IMR-90 (cell line): ENCODE data around the gene STAU1. TPM values are rescaled to one million over a fixed set of nuclear protein-coding genes. Genes with fewer than 3 reads are reported as not detected.

Experiments used
- ATAC-seq: fragments of 200-7000 bp; cut with Tn5 transposase; 2 replicates; pipeline ENCODE4 v1.9.1; 2020; ENCODE audit warnings: low read depth, mild to moderate bottlenecking, moderate library complexity
- BruUV-seq: library from RNA; stranded (reverse); fragments of 400-500 nt; replicated peaks from 2 replicates; lab custom pipeline; 2021; lab: Mats Ljungman, UMichigan
- CTCF ChIA-PET: fragments of 300-600 bp; formaldehyde crosslinking; extraction: SDS; loops from one replicate; lab custom pipeline; 2021; ENCODE audit warnings: antibody characterized with exemption; lab: Yijun Ruan, JAX
- POLR2A ChIA-PET: fragments of 300-600 bp; sonication (Branson Sonifier 250); formaldehyde crosslinking; loops from one replicate; lab custom pipeline; 2022; ENCODE audit warnings: antibody characterized with exemption; ENCODE audit not compliant: unreplicated experiment; lab: Charles Lee
- DNase-seq: peaks from one replicate; pipeline ENCODE4 v3.0.0; 2013
- H2AFZ ChIP-seq: replicated peaks from 2 replicates; pipeline ENCODE3; 2013; ENCODE audit warnings: low read length, mild to moderate bottlenecking; ENCODE audit not compliant: poor library complexity
- H2AK5ac ChIP-seq: 2 replicates; pipeline ENCODE4 v1.6.1; 2013; ENCODE audit warnings: low read depth, low read length, inconsistent platforms
- H2AK9ac ChIP-seq: replicated peaks from 2 replicates; pipeline ENCODE3; 2013; ENCODE audit warnings: mild to moderate bottlenecking, low read depth, low read length, moderate library complexity; ENCODE audit not compliant: poor library complexity
- H2BK120ac ChIP-seq: 2 replicates; pipeline ENCODE4 v1.6.1; 2013; ENCODE audit warnings: low read depth, low read length, inconsistent platforms
- H2BK15ac ChIP-seq: 3 replicates; pipeline ENCODE4 v1.6.1; 2013; ENCODE audit warnings: low read depth, low read length, inconsistent platforms
- H2BK20ac ChIP-seq: 2 replicates; pipeline ENCODE4 v1.6.1; 2013; ENCODE audit warnings: low read depth, mild to moderate bottlenecking, inconsistent platforms, low read length, moderate library complexity
- H2BK5ac ChIP-seq: 2 replicates; pipeline ENCODE4 v1.6.1; 2013; ENCODE audit warnings: mild to moderate bottlenecking, low read depth, low read length, inconsistent platforms; ENCODE audit not compliant: poor library complexity, severe bottlenecking
- H3K14ac ChIP-seq: replicated peaks from 2 replicates; pipeline ENCODE4 v1.6.1; 2013; ENCODE audit warnings: low read depth, low read length, inconsistent platforms
- H3K18ac ChIP-seq: 2 replicates; pipeline ENCODE4 v1.6.1; 2013; ENCODE audit warnings: low read depth, low read length, control low read depth
- H3K23ac ChIP-seq: 2 replicates; pipeline ENCODE4 v1.6.1; 2013; ENCODE audit warnings: low read depth, low read length, inconsistent platforms
- H3K27ac ChIP-seq: 2 replicates; pipeline ENCODE4 v1.5.1; 2013; ENCODE audit warnings: mild to moderate bottlenecking, control low read depth, low read length; ENCODE audit not compliant: insufficient read depth
- H3K27me3 ChIP-seq: 2 replicates; pipeline ENCODE4 v1.6.1; 2013; ENCODE audit warnings: low read length; ENCODE audit not compliant: control insufficient read depth, insufficient read depth
- H3K36me3 ChIP-seq: 2 replicates; pipeline ENCODE4 v1.6.1; 2013; ENCODE audit warnings: low read length, mixed read lengths; ENCODE audit not compliant: control insufficient read depth, insufficient read depth
- H3K4ac ChIP-seq: 2 replicates; pipeline ENCODE4 v1.6.1; 2013; ENCODE audit warnings: low read depth, low read length, inconsistent platforms
- H3K4me1 ChIP-seq: 2 replicates; pipeline ENCODE4 v1.6.1; 2013; ENCODE audit warnings: low read length, mixed read lengths; ENCODE audit not compliant: control insufficient read depth, insufficient read depth
- H3K4me2 ChIP-seq: 2 replicates; pipeline ENCODE4 v1.6.1; 2013; ENCODE audit warnings: low read depth, mild to moderate bottlenecking, control low read depth, low read length, moderate library complexity
- H3K4me3 ChIP-seq: 2 replicates; pipeline ENCODE4 v1.5.1; 2013; ENCODE audit warnings: low read depth, mild to moderate bottlenecking, control low read depth, low read length, moderate library complexity; ENCODE audit not compliant: insufficient read depth
- H3K56ac ChIP-seq: 2 replicates; pipeline ENCODE4 v1.6.1; 2013; ENCODE audit warnings: low read length, inconsistent platforms; ENCODE audit not compliant: insufficient read depth; ENCODE audit errors: extremely low read depth
- H3K79me1 ChIP-seq, 2 experiments: 2 replicates each; pipeline ENCODE4 v1.6.1; 2013; ENCODE audit warnings: low read length in 2 of 2, inconsistent platforms in 1 of 2, low read depth in 1 of 2
- H3K9ac ChIP-seq: 2 replicates; pipeline ENCODE4 v1.6.1; 2013; ENCODE audit warnings: low read depth, low read length, control low read depth
- H3K9me1 ChIP-seq: 2 replicates; pipeline ENCODE4 v1.6.1; 2013; ENCODE audit warnings: low read length, inconsistent platforms; ENCODE audit not compliant: insufficient read depth
- H3K9me3 ChIP-seq: 2 replicates; pipeline ENCODE4 v1.6.1; 2013; ENCODE audit warnings: low read length; ENCODE audit not compliant: control insufficient read depth, insufficient read depth
- H4K20me1 ChIP-seq: 2 replicates; pipeline ENCODE4 v1.6.1; 2013; ENCODE audit warnings: low read length, inconsistent platforms; ENCODE audit not compliant: insufficient read depth
- H4K5ac ChIP-seq: 2 replicates; pipeline ENCODE4 v1.6.1; 2013; ENCODE audit warnings: mild to moderate bottlenecking, low read depth, low read length, control low read depth
- H4K8ac ChIP-seq, 2 experiments: 2 replicates each; pipeline ENCODE4 v1.6.1; 2013; ENCODE audit warnings: low read depth in 2 of 2, low read length in 2 of 2, control low read depth in 1 of 2, inconsistent platforms in 1 of 2
- H4K91ac ChIP-seq: 2 replicates; pipeline ENCODE4 v1.6.1; 2013; ENCODE audit warnings: low read depth, low read length, inconsistent platforms; ENCODE audit not compliant: insufficient read depth
- CEBPB ChIP-seq: IDR thresholded peaks from 2 replicates; pipeline ENCODE4 v1.6.1; 2012; ENCODE audit warnings: low read depth, low read length, improper control_type of control experiment
- CTCF ChIP-seq: conservative IDR thresholded peaks from 2 replicates; pipeline ENCODE4 v1.5.1; 2012; ENCODE audit warnings: mild to moderate bottlenecking, low read depth, low read length, improper control_type of control experiment
- FOS ChIP-seq: fragments of 150-350 bp; IDR thresholded peaks from 2 replicates; pipeline ENCODE4 v1.6.1; 2016; ENCODE audit warnings: low read depth, low read length
- MAFK ChIP-seq: IDR thresholded peaks from 2 replicates; pipeline ENCODE4 v1.6.1; 2012; ENCODE audit warnings: low read depth, low read length, improper control_type of control experiment
- MXI1 ChIP-seq: IDR thresholded peaks from 2 replicates; pipeline ENCODE4 v1.6.1; 2012; ENCODE audit warnings: low read depth, mild to moderate bottlenecking, low read length, moderate library complexity, borderline replicate concordance
- NFE2L2 ChIP-seq: fragments of 150-350 bp; IDR thresholded peaks from 2 replicates; pipeline ENCODE4 v1.6.1; 2016; ENCODE audit warnings: low read depth, mild to moderate bottlenecking, low read length
- POLR2A ChIP-seq: IDR thresholded peaks from 2 replicates; pipeline ENCODE4 v1.6.1; 2012; ENCODE audit warnings: mild to moderate bottlenecking, low read depth, low read length
- RCOR1 ChIP-seq: IDR thresholded peaks from 2 replicates; pipeline ENCODE4 v1.6.1; 2012; ENCODE audit warnings: mild to moderate bottlenecking, low read length, improper control_type of control experiment; ENCODE audit not compliant: insufficient replicate concordance
- RFX5 ChIP-seq: IDR thresholded peaks from 2 replicates; pipeline ENCODE4 v1.8.0; 2012; ENCODE audit warnings: low read depth, mild to moderate bottlenecking, low read length, moderate library complexity
- SMC3 ChIP-seq: fragments of 150-350 bp; IDR thresholded peaks from 2 replicates; pipeline ENCODE4 v1.6.1; 2016; ENCODE audit warnings: low read depth, mild to moderate bottlenecking, antibody characterized with exemption, low read length, moderate library complexity
- WGBS, 2 experiments: methylation state at CpG; one replicate each; pipeline versions ENCODE4 v1.1.5 to v1.1.7; 2013; ENCODE audit warnings: missing lambda C conversion rate in 2 of 2; ENCODE audit not compliant: insufficient read length in 1 of 2; ENCODE audit errors: extremely low coverage in 2 of 2; 5-methylcytosine and 5-hydroxymethylcytosine counted together
- dilution Hi-C: fragments of 300-500 bp; cut with HindIII; formaldehyde crosslinking; loops from one replicate; pipeline ENCODE4 v1.14.3; 2018; ENCODE audit warnings: low sequenced_read_pairs; ENCODE audit not compliant: unreplicated experiment
- in situ Hi-C: fragments of 300-500 bp; cut with MboI; formaldehyde crosslinking; loops from 3 replicates; pipeline ENCODE4 v1.14.3; 2019; ENCODE audit warnings: low sequenced_read_pairs, inconsistent platforms, mixed read lengths
- intact Hi-C: fragments of 100-400 bp; cut with micrococcal nuclease; formaldehyde crosslinking; loops from 2 replicates; pipeline ENCODE4 v1.10.0; 2022
- polyA plus RNA-seq, 3 experiments: library from polyadenylated mRNA; depleted of rRNA; stranded (reverse); fragments of >200 nt; gene quantifications; 2 replicates each; pipeline ENCODE4 v1.2.3, GENCODE V29; 2012; ENCODE audit warnings: low replicate concordance in 1 of 3
- total RNA-seq: library from RNA; depleted of rRNA; stranded (reverse); fragments of >200 nt; gene quantifications from 2 replicates; pipeline ENCODE4 v1.2.3, GENCODE V29; 2012
- TF ChIP-seq, protein P1 (sequence below): fragments of 150-350 bp; IDR thresholded peaks from 2 replicates; pipeline ENCODE4 v1.6.1; 2016; ENCODE audit warnings: low read depth, mild to moderate bottlenecking, low read length, moderate library complexity, borderline replicate concordance
- TF ChIP-seq, protein P2 (sequence below): fragments of 150-350 bp; IDR thresholded peaks from 2 replicates; pipeline ENCODE4 v1.6.1; 2017; ENCODE audit warnings: mild to moderate bottlenecking, antibody characterized with exemption, low read length, low read depth

STAU1 gene
- total and polyA plus RNA-seq, 2 of the 4 experiments (the other 2 are of a cell fraction) = 35.3 to 50.3 TPM

DNA sequence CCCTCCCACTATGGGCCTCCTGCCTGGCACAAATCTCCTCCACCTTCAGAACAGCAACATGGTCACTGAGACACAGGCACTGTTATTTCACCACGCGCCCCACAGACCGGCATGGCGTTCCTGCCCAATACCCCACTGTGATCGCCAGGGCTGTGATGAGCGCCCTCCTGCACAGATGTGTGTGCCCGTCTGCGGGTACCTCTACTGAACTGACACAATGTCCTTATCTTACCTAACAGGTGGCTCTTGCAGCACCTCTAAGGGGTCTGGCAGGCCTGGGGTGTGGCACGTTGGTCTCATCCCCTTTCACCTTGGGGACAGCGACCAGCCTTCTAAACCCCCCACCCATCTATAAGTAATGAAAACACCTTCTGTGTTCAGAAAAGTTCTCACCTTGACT, 64.2 kb downstream of the STAU1 start:
- no peaks in the 10 kb centered on the region for H3K4me1 ChIP-seq
- H3K4me2 ChIP-seq = no peak overlapping the region
- H3K9me1 ChIP-seq = peaks cover 3% of the 10 kb centered on the region; the same call in 1 of the 2 replicates
- in situ Hi-C loops (no loop called here), intact Hi-C loops (no loop called here), dilution Hi-C loops (no loop called here)
- H3K14ac ChIP-seq = no peak overlapping the region
- no peak overlapping the region for H2BK20ac ChIP-seq
- ATAC-seq (no peak), DNase-seq (no peak)
- TF ChIP-seq MAFK (no peak), POLR2A (no peak), CTCF (no peak), RFX5 (no peak), RCOR1 (no peak), NFE2L2 (no peak), CEBPB (no peak), MXI1 (no peak), FOS (no peak), SMC3 (no peak)
- TF ChIP-seq, protein P1, sequence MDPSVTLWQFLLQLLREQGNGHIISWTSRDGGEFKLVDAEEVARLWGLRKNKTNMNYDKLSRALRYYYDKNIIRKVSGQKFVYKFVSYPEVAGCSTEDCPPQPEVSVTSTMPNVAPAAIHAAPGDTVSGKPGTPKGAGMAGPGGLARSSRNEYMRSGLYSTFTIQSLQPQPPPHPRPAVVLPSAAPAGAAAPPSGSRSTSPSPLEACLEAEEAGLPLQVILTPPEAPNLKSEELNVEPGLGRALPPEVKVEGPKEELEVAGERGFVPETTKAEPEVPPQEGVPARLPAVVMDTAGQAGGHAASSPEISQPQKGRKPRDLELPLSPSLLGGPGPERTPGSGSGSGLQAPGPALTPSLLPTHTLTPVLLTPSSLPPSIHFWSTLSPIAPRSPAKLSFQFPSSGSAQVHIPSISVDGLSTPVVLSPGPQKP = no peak
- TF ChIP-seq, protein P2, sequence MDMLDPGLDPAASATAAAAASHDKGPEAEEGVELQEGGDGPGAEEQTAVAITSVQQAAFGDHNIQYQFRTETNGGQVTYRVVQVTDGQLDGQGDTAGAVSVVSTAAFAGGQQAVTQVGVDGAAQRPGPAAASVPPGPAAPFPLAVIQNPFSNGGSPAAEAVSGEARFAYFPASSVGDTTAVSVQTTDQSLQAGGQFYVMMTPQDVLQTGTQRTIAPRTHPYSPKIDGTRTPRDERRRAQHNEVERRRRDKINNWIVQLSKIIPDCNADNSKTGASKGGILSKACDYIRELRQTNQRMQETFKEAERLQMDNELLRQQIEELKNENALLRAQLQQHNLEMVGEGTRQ = no peak
- H2AFZ ChIP-seq = no peak overlapping the region
- H3K9me3 ChIP-seq = no peaks in the 10 kb centered on the region
- H3K4me3 ChIP-seq = no peak overlapping the region
- H3K27me3 ChIP-seq = no peaks in the 10 kb centered on the region
- ChIA-PET CTCF (no interaction called here), POLR2A (no interaction called here)
- no peak overlapping the region for H2BK15ac ChIP-seq
- no peaks in the 10 kb centered on the region for H4K20me1 ChIP-seq
- H3K18ac ChIP-seq = no peak overlapping the region
- H4K91ac ChIP-seq = no peak overlapping the region
- no peak overlapping the region for H3K27ac ChIP-seq
- no peak overlapping the region for H3K56ac ChIP-seq
- H3K36me3 ChIP-seq = peaks cover 35% of the 10 kb centered on the region
- BruUV-seq = no TSS peak
- no peak overlapping the region for H4K5ac ChIP-seq
- H2AK5ac ChIP-seq = no peak overlapping the region
- WGBS, 2 experiments = 92% methylated on average over 7 of the region's 10 CpGs; no CpG with 5 or more reads in 1 of the 2 experiments
- H3K4ac ChIP-seq = no peak overlapping the region
- no peak overlapping the region for H2BK120ac ChIP-seq
- no peak overlapping the region for H2BK5ac ChIP-seq
- peaks cover 17 to 22% of the 10 kb centered on the region in 2 experiments for H3K79me1 ChIP-seq
- H3K23ac ChIP-seq = no peak overlapping the region
- H2AK9ac ChIP-seq = no peak overlapping the region
- H4K8ac ChIP-seq = no peak overlapping the region
- no peak overlapping the region for H3K9ac ChIP-seq
